A375 (cell line): Measurements from ENCODE around the gene NENF. TPM values are rescaled to one million over a fixed set of nuclear protein-coding genes. Genes with fewer than 3 reads are reported as not detected.

Experiments
- total RNA-seq: library from RNA; depleted of rRNA; stranded (reverse); fragments of >200 nt; shearing (Covaris generic); gene quantifications from 2 replicates; pipeline ENCODE4 v1.2.3, GENCODE V29; 2014; rRNA removed

The NENF gene
- 92.5 and 115 TPM in 2 replicates for total RNA-seq

GRCh38 chr1:212432661-212433576, at the start of gene NENF:
TSS of gene NENF (plus strand) at chr1:212432920. CDS start at chr1:212432944, 24 bp downstream.

GRCh38 chr1:212414328-212415106, 18.2 kb upstream of the NENF start, which contains the start of gene PACC1:
TSS of gene PACC1 (minus strand) at chr1:212414886. CDS start at chr1:212414757, 129 bp downstream.

Other genes starting within 250 kb of the NENF start
- 17.4 and 19.2 TPM in 2 replicates for gene PPP2R5A, start 147.5 kb upstream of the NENF start, total RNA-seq
- gene PACC1, start 18.0 kb upstream of the NENF start, total RNA-seq = 14.4 and 17.2 TPM in 2 replicates
- gene ATF3, start 175.8 kb downstream of the NENF start, total RNA-seq = 50.5 and 77.8 TPM in 2 replicates